HG03095 (cell line): ENCODE data around the gene REEP2.
A peak's percentile ranks its signal among the peaks of the same experiment; 100 is the strongest.
"Not testable (repeated sequence)": the region's sequence is repeated elsewhere in the genome, so short reads cannot be mapped to it uniquely, and the experiment has no call there.

Experiments
- ATAC-seq: cut with Tn5 transposase; IDR thresholded peaks from one replicate; pipeline ENCODE4 v1.9.1; 2021; ENCODE audit warnings: moderate library complexity; ENCODE audit not compliant: unreplicated experiment

The REEP2 gene, protein sequence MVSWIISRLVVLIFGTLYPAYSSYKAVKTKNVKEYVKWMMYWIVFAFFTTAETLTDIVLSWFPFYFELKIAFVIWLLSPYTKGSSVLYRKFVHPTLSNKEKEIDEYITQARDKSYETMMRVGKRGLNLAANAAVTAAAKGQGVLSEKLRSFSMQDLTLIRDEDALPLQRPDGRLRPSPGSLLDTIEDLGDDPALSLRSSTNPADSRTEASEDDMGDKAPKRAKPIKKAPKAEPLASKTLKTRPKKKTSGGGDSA

DNA sequence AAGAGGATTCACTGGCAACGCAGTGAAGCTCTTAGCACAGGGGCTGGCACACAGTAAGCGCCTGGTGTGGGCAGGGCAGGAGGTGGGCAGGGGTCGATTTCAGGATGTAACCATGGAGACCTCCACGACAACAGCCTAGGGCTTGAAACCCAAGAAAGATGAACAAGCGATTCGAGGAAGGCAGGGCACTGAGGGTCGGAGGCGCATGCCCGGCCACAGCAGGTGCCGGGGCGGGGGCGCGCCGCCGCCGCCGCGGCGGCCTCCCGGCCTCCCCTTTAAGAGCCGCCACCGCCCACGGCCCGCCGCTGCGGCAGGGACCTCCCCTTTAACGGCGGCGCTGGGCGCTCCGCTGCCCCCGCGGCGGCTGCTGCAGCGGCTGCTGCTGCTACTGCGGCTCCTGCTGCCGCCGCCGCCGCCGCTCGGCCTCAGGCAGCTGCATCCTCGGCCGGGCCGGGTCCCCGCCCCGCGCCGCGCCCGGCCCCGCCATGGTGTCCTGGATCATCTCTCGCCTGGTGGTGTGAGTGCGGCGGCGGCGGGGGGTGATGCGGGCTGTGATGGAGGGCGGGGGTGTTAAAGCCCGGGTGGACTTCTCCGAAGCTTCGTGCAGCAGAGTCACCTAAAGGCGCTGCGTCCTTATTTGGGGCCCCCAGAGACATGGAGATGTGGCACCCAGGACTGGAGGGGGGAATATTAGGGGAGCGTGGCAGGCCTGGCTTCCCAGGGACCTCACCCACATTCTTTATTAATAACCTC lies at the start of gene REEP2:
Gene REEP2 (plus strand): TSS at position 334 of the 753 bp plus-strand sequence. CDS start 152 bp downstream, at position 486.
- no peak for ATAC-seq

- ATAC-seq: no peak
These were observed 49.5 kb upstream of the REEP2 start for GRCh38 chr5:138389332-138389731.

- ATAC-seq: not testable (repeated sequence)
These were observed 48.9 kb upstream of the REEP2 start for GRCh38 chr5:138389911-138390310.

GRCh38 chr5:138391859-138392386 lies 46.9 kb upstream of the REEP2 start:
- no peak for ATAC-seq

GRCh38 chr5:138402640-138403039 lies 36.2 kb upstream of the REEP2 start:
- ATAC-seq: no peak

DNA sequence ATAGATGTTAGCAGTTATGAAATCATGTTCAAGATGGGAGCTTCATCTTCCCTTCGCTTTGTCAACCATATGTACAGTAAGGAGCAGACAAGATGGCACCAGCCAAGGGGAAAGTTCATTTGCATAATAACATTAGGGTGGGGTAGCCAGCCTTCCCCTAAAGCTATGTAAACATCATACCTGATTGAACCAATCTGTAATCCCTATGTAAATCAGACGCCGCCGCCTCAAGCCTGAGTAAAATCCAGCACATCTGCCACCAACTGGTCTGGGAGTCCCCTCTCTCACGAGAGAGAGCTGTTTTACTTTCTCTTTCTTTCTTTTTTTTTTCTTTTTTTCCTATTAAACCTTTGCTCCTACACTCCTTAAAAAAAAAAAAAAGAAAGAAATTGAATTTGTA lies 30.8 kb upstream of the REEP2 start:
- peak; percentile 66 for ATAC-seq

- not testable (repeated sequence) for ATAC-seq
These were observed 27.7 kb upstream of the REEP2 start for GRCh38 chr5:138410996-138411640.

DNA sequence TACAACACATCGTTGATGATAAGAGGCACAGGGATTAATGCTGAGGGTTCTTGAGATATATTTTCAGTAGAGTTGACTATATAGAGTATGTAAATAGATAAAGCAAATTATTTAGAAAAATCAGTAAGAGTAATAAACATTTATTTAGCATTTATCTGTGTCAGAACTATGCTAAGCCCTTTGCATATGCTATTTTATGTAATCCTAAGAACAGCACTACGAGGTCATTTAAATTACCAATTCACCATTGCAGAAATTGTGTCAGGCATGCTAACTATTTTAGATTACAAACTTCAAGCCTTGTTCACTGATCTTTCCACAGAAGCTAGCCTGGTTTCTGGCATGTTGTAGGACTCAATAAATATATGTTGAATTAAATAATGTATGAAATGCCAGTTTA lies 20.4 kb upstream of the REEP2 start:
- no peak for ATAC-seq

DNA sequence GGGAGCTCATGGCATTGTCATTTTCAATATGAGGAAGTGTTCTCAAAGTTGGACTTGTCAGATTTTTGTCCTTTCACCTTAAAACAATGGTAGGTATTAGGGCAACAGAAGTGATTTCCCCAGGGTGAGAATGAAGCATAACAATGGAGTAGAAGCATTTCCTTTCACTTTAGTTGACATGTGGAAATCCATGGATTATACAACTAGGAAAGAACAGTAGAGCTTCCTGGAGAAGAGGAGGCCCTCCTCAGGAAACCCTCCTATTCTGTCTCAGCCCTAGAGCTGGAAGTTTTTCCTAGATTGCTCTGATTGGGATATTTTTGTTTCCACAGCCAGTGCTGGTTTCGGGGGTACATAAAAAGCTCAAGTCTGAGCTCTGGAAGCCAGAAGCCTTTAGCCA lies 13.8 kb upstream of the REEP2 start:
- ATAC-seq: no peak

DNA sequence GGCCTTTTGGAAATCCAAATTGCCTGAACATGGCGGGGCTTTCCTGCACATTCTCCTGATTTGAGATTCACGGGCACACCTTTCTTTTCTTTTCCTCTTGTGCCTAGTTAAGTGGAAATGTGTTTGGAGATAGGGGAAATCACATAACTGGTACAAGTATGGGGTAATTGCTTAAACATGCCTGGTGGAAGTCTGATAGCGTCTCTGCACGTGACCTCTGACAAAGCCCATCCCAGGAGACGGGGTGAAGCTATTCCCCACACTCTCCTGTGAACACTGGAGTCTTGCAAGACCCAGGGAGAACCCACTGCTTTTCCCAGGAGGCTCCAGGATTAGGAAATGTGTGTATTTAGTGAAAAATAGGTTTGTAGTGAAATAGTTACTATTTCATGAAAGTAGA lies 2.9 kb upstream of the REEP2 start:
- no peak for ATAC-seq

DNA sequence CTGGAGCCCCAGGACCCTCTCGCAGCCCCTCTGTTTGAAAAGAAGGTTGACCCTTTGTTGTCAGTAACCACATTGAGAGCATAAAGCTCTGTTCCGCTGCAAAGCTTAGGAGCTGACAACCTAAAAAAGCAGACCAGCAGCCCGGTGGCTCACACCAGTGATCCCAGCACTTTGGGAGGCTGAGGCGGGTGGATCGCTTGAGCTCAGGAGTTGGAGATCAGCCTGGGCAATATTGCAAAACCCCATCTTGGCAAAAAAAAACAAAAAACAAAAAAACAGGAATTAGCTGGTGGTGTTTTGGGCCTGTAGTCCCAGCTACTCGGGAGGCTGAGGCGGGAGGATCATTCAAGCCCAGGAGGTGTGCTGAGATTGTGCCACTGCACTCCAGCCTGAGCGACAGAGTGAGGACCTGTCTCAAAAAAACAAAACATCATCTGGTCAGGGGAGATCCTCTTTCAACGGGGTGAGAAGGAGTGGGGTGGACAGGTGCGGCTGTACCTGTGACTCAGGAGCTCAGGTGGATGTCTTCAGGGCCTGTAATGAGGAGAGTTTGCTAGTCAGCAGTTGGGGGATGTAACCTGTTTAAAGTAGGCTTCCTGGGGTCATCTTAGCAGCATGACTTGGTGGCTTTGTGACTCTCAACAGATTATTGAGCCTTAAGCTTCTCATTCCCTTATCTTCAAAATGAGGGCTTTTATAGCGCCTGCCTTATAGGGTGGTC lies 694 bp upstream of the REEP2 start:
- no peak for ATAC-seq

DNA sequence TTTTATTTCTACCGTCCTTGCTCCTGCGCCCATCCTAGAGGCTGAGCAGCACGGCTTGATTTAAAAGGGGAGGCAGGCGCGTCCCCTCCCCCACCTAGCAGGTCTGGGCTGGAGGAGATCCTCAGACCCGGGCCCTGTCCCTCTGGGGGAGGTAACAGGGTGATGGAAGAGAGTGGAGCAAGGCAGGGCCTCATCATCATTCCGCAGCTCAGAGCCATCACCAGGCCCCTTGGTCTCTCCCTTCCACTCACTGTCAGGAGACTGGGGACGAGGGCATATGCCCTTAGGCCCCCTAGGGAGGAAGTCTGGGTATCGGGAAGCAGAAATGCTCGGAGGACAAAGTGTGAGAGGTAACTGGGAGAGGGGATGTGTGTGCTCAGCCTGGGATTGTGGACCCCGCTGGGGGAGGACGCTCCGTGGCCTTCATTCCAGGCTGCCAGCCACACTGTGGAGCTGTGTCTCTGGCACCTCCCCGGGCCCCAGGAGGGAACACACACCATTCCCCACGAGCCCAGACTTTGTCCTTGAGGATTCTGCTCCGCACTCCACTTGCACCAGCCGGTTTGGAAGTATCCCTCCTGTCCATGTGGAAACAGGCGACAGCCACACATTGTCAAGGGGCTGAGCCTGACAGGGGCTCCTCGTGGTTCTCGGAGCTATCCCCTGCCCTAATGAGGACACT lies 761 bp downstream of the REEP2 start:
- no peak for ATAC-seq

DNA sequence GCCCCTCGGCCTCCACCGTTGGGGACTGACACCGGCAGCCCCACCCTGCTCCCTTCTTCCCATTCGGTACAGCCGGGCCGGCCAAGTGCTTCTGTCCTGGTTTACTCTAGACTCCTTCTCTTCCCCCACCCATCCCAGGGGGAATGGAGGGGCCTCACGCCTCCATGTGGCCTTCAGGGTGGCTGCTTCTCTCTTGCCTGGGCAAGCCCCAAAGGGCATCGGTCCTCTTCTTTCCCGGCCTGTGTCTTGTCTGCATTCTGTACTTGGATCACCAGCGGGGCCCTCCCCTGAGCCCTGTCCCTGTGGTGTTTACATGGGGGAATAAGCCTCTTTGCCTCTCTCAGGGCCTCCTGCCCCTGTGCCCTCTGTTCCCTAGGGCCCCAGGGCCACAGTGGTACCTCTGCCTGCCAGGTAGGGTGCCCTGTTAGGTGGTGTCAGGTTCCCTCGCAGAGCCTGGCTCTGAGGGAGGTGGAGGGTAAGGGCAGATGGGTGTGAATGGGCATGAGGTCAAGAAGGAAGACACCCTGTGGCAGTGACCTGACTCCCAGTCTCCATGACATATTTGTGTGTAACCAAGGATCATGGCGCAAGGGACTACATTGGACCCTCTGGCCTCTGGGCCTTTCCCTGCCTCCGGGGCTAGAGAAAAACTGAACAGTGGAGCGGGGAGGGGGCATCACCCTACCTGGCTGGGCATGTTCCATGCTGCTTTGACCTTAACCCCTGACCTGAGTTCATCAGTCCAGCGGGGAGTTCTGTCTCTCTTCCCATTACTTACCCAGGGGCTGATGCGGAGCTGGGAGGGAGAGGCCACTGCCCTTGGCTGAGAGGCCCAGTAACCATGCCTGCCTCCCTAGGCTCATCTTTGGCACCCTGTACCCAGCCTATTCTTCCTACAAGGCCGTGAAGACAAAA lies 1.6 kb downstream of the REEP2 start:
- ATAC-seq: no peak

- ATAC-seq: no peak
These were observed 2.4 kb downstream of the REEP2 start for GRCh38 chr5:138441221-138441620.

DNA sequence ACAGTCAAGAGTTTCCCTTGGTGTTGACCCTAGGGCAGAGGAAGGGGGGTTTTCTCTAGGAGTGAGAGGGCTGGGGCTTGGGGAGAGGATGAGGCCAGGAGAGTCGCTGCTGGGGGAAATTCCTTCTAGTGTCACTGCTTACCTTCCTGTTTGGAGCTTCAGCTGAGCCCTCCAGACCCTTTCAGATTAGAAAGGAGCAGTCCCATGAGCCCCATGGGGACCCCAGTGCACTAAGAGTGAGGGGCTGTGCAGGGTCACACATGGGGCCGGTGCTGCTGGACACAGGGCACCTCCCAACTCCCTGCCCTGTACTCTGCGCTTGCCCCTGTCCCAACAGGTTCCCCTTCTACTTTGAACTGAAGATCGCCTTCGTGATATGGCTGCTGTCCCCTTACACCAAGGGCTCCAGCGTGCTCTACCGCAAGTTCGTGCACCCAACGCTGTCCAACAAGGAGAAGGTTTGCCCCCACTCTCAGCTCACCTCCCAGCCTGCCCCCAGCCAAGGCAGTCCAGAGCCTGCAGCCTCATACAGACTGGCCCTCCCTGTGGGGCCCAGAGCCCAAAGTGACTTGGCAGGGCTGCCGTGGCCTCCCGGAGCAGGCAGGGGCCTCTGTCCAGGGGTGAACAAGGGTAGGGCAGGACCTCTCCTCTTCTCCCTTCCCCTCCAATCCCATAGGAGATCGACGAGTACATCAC lies 5.4 kb downstream of the REEP2 start:
- no peak for ATAC-seq

- ATAC-seq: no peak
These were observed 6.1 kb downstream of the REEP2 start for GRCh38 chr5:138444774-138445546.

DNA sequence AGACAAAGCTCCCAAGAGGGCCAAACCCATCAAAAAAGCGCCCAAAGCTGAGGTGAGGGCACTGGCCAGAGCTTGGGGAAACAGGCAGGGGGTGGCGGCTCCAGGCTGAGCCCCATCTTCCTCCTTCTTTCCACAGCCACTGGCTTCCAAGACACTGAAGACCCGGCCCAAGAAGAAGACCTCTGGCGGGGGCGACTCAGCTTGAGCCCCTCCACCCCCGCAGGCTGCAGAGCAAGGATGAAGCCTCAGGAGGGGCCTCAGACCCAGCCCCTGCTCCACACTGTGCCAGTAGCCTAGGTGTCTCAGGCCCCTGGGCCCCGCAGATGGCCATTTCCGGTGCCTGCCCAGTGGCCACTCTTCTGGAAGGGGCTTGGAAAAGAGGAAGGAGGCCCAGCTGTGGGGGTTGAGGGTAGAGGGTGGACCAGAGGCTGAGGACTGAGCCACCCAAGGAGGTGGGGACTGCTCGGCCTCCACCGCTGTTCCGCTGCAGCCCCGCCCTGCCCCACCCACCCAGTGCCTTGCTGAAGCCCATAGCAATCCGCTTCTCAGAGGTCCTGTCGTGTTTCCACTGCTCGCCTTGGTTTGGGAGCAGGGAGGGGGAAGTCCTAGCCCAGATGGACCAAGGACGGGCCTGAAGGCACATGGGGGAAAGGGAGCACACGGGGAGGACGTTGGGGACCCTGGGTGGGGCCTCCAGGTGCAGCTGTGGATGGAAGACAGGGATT lies 6.9 kb downstream of the REEP2 start:
- ATAC-seq: no peak
